ENCODE data around the gene DHFR. TPM values are rescaled to one million over a fixed set of nuclear protein-coding genes. Genes with fewer than 3 reads are reported as not detected.

The DHFR gene
- total RNA-seq, 2 experiments from 2014 or later, result 83.4 to 90.6 TPM

GRCh38 chr5:80609692-80610091 is 45.1 kb downstream of the DHFR start:
- ChIA-PET POLR2A (no interaction called here), CTCF (interaction anchor here (0.7 to 0.9 kb wide), 2 partner anchors 10 to 474 kb away, joined by 3 read pairs; no protein-coding TSS in a partner anchor)
- Mint-ChIP-seq H3K36me3 (ENCODE audit: low read depth) (peaks cover 10% of the 10 kb centered on the region), H3K4me1 (peaks cover 2% of the 10 kb centered on the region), H3K4me3 (no peak overlapping the region), H3K9me3 (peaks cover 12% of the 10 kb centered on the region), H3K27me3 (no peaks in the 10 kb centered on the region), H3K27ac (no peak overlapping the region)
- DNase-seq, result no peak

GRCh38 chr5:80608731-80609130 is 46.1 kb downstream of the DHFR start:
- Mint-ChIP-seq H3K4me3 (no peak overlapping the region), H3K9me3 (peaks cover 12% of the 10 kb centered on the region), H3K4me1 (peaks cover 2% of the 10 kb centered on the region), H3K27ac (no peak overlapping the region), H3K27me3 (no peaks in the 10 kb centered on the region), H3K36me3 (ENCODE audit: low read depth) (peaks cover 9% of the 10 kb centered on the region)
- CTCF ChIA-PET, result no interaction called here
- POLR2A ChIA-PET, result no interaction called here
- DNase-seq, result no peak

- H3K27ac Mint-ChIP-seq, result no peak overlapping the region
- no peak overlapping the region for H3K4me3 Mint-ChIP-seq
- peaks cover 2% of the 10 kb centered on the region for H3K4me1 Mint-ChIP-seq
- ChIA-PET CTCF (no interaction called here), POLR2A (no interaction called here)
- peaks cover 7% of the 10 kb centered on the region for H3K36me3 Mint-ChIP-seq (ENCODE audit: low read depth)
- peaks cover 12% of the 10 kb centered on the region for H3K9me3 Mint-ChIP-seq
- DNase-seq, result no peak
- H3K27me3 Mint-ChIP-seq, result no peaks in the 10 kb centered on the region
Measured at GRCh38 chr5:80607832-80608231, 47.0 kb downstream of the DHFR start.

- Mint-ChIP-seq H3K36me3 (ENCODE audit: low read depth) (peaks cover 7% of the 10 kb centered on the region), H3K4me1 (peaks cover 2% of the 10 kb centered on the region), H3K27me3 (no peaks in the 10 kb centered on the region), H3K27ac (no peak overlapping the region), H3K9me3 (peaks cover 12% of the 10 kb centered on the region), H3K4me3 (no peak overlapping the region)
- POLR2A ChIA-PET, result no interaction called here
- DNase-seq, result no peak
- CTCF ChIA-PET, result no interaction called here
Measured at GRCh38 chr5:80607343-80607742, 47.4 kb downstream of the DHFR start.

- ChIA-PET CTCF (no interaction called here), POLR2A (interaction anchor here (0.5 kb wide), 1 partner anchor 271 kb away, joined by 3 read pairs; no protein-coding TSS in a partner anchor)
- Mint-ChIP-seq H3K36me3 (ENCODE audit: low read depth) (no peaks in the 10 kb centered on the region), H3K4me1 (no peaks in the 10 kb centered on the region), H3K27ac (no peak overlapping the region), H3K27me3 (no peaks in the 10 kb centered on the region), H3K4me3 (no peak overlapping the region), H3K9me3 (no peaks in the 10 kb centered on the region)
- DNase-seq, result peak; percentile 16
Measured at GRCh38 chr5:80600943-80601693, 53.7 kb downstream of the DHFR start.

- Mint-ChIP-seq H3K9me3 (no peaks in the 10 kb centered on the region), H3K27ac (no peak overlapping the region), H3K4me3 (no peak overlapping the region), H3K4me1 (no peaks in the 10 kb centered on the region), H3K36me3 (ENCODE audit: low read depth) (no peaks in the 10 kb centered on the region), H3K27me3 (peaks cover under 1% of the 10 kb centered on the region)
- CTCF ChIA-PET, result no interaction called here
- DNase-seq, result no peak
- POLR2A ChIA-PET, result no interaction called here
Measured at GRCh38 chr5:80597500-80597899, 57.3 kb downstream of the DHFR start.

- CTCF ChIA-PET, result interaction anchor here (0.6 kb wide), 1 partner anchor 134 kb away, joined by 3 read pairs; no protein-coding TSS in a partner anchor
- H3K36me3 Mint-ChIP-seq (ENCODE audit: low read depth), result no peaks in the 10 kb centered on the region
Measured at GRCh38 chr5:80594810-80595209, 60.0 kb downstream of the DHFR start.

GRCh38 chr5:80592761-80593160 is 62.0 kb downstream of the DHFR start:
- H3K27me3 Mint-ChIP-seq, result peaks cover 5% of the 10 kb centered on the region
- H3K27ac Mint-ChIP-seq, result no peak overlapping the region
- no peaks in the 10 kb centered on the region for H3K36me3 Mint-ChIP-seq (ENCODE audit: low read depth)
- ChIA-PET CTCF (no interaction called here), POLR2A (no interaction called here)
- H3K9me3 Mint-ChIP-seq, result no peaks in the 10 kb centered on the region
- H3K4me1 Mint-ChIP-seq, result no peaks in the 10 kb centered on the region
- no peak overlapping the region for H3K4me3 Mint-ChIP-seq
- DNase-seq, result no peak

More at GRCh38 chr5:80594810-80595209, 60.0 kb downstream of the DHFR start:
- no peak for DNase-seq
- POLR2A ChIA-PET, result no interaction called here
- Mint-ChIP-seq H3K4me1 (no peaks in the 10 kb centered on the region), H3K4me3 (no peak overlapping the region), H3K27me3 (peaks cover 5% of the 10 kb centered on the region), H3K27ac (no peak overlapping the region), H3K9me3 (no peaks in the 10 kb centered on the region)

GRCh38 chr5:80592105-80592504 is 62.7 kb downstream of the DHFR start:
- Mint-ChIP-seq H3K4me3 (no peak overlapping the region), H3K4me1 (no peaks in the 10 kb centered on the region), H3K9me3 (no peaks in the 10 kb centered on the region), H3K27me3 (peaks cover 5% of the 10 kb centered on the region), H3K27ac (no peak overlapping the region), H3K36me3 (ENCODE audit: low read depth) (no peaks in the 10 kb centered on the region)
- POLR2A ChIA-PET, result no interaction called here
- DNase-seq, result no peak
- CTCF ChIA-PET, result no interaction called here

GRCh38 chr5:80591352-80591751 is 63.4 kb downstream of the DHFR start:
- no peak overlapping the region for H3K27ac Mint-ChIP-seq
- no peak overlapping the region for H3K4me3 Mint-ChIP-seq
- peaks cover 5% of the 10 kb centered on the region for H3K27me3 Mint-ChIP-seq
- no peaks in the 10 kb centered on the region for H3K9me3 Mint-ChIP-seq
- no peaks in the 10 kb centered on the region for H3K4me1 Mint-ChIP-seq
- ChIA-PET CTCF (no interaction called here), POLR2A (no interaction called here)
- H3K36me3 Mint-ChIP-seq (ENCODE audit: low read depth), result no peaks in the 10 kb centered on the region
- no peak for DNase-seq

GRCh38 chr5:80590766-80591165 is 64.0 kb downstream of the DHFR start:
- ChIA-PET CTCF (no interaction called here), POLR2A (no interaction called here)
- no peak for DNase-seq
- H3K9me3 Mint-ChIP-seq, result no peaks in the 10 kb centered on the region
- no peaks in the 10 kb centered on the region for H3K36me3 Mint-ChIP-seq (ENCODE audit: low read depth)
- H3K27me3 Mint-ChIP-seq, result peaks cover 5% of the 10 kb centered on the region
- H3K4me1 Mint-ChIP-seq, result no peaks in the 10 kb centered on the region
- no peak overlapping the region for H3K27ac Mint-ChIP-seq
- no peak overlapping the region for H3K4me3 Mint-ChIP-seq

GRCh38 chr5:80588858-80589540 is 65.8 kb downstream of the DHFR start:
- Mint-ChIP-seq H3K9me3 (no peaks in the 10 kb centered on the region), H3K4me3 (no peak overlapping the region), H3K27me3 (peaks cover 5% of the 10 kb centered on the region), H3K27ac (no peak overlapping the region), H3K4me1 (no peaks in the 10 kb centered on the region), H3K36me3 (ENCODE audit: low read depth) (no peaks in the 10 kb centered on the region)
- ChIA-PET CTCF (no interaction called here), POLR2A (no interaction called here)
- DNase-seq, result no peak

- ChIA-PET CTCF (interaction anchor here (0.6 kb wide), 1 partner anchor 718 kb away, joined by 3 read pairs; no protein-coding TSS in a partner anchor), POLR2A (no interaction called here)
- H3K4me3 Mint-ChIP-seq, result no peak overlapping the region
- no peaks in the 10 kb centered on the region for H3K36me3 Mint-ChIP-seq (ENCODE audit: low read depth)
- H3K27me3 Mint-ChIP-seq, result peaks cover 3% of the 10 kb centered on the region
- H3K9me3 Mint-ChIP-seq, result no peaks in the 10 kb centered on the region
- H3K27ac Mint-ChIP-seq, result no peak overlapping the region
- no peaks in the 10 kb centered on the region for H3K4me1 Mint-ChIP-seq
- no peak for DNase-seq
Measured at GRCh38 chr5:80584770-80585169, 70.0 kb downstream of the DHFR start.

Data from activated CD4-positive, alpha-beta T cell treated with anti-CD3 and anti-CD28 coated beads, Interleukin-2, amount 10 ng/mL, durations not matched to agents 7 days and 5 days (primary cell).